IMR-90 (cell line): Measurements from ENCODE around the gene NRG4. TPM values are rescaled to one million over a fixed set of nuclear protein-coding genes. Genes with fewer than 3 reads are reported as not detected.

Source experiments
- ATAC-seq: fragments of 200-7000 bp; cut with Tn5 transposase; 2 replicates; pipeline ENCODE4 v1.9.1; 2020; ENCODE audit warnings: low read depth, mild to moderate bottlenecking, moderate library complexity
- BruUV-seq: library from RNA; stranded (reverse); fragments of 400-500 nt; replicated peaks from 2 replicates; lab custom pipeline; 2021; lab: Mats Ljungman, UMichigan
- CTCF ChIA-PET: fragments of 300-600 bp; formaldehyde crosslinking; extraction: SDS; loops from one replicate; lab custom pipeline; 2021; ENCODE audit warnings: antibody characterized with exemption; lab: Yijun Ruan, JAX
- POLR2A ChIA-PET: fragments of 300-600 bp; sonication (Branson Sonifier 250); formaldehyde crosslinking; loops from one replicate; lab custom pipeline; 2022; ENCODE audit warnings: antibody characterized with exemption; ENCODE audit not compliant: unreplicated experiment; lab: Charles Lee
- DNase-seq: peaks from one replicate; pipeline ENCODE4 v3.0.0; 2013
- H2AFZ ChIP-seq: replicated peaks from 2 replicates; pipeline ENCODE3; 2013; ENCODE audit warnings: low read length, mild to moderate bottlenecking; ENCODE audit not compliant: poor library complexity
- H2AK5ac ChIP-seq: 2 replicates; pipeline ENCODE4 v1.6.1; 2013; ENCODE audit warnings: low read depth, low read length, inconsistent platforms
- H2AK9ac ChIP-seq: replicated peaks from 2 replicates; pipeline ENCODE3; 2013; ENCODE audit warnings: mild to moderate bottlenecking, low read depth, low read length, moderate library complexity; ENCODE audit not compliant: poor library complexity
- H2BK120ac ChIP-seq: 2 replicates; pipeline ENCODE4 v1.6.1; 2013; ENCODE audit warnings: low read depth, low read length, inconsistent platforms
- H2BK15ac ChIP-seq: 3 replicates; pipeline ENCODE4 v1.6.1; 2013; ENCODE audit warnings: low read depth, low read length, inconsistent platforms
- H2BK20ac ChIP-seq: 2 replicates; pipeline ENCODE4 v1.6.1; 2013; ENCODE audit warnings: low read depth, mild to moderate bottlenecking, inconsistent platforms, low read length, moderate library complexity
- H2BK5ac ChIP-seq: 2 replicates; pipeline ENCODE4 v1.6.1; 2013; ENCODE audit warnings: mild to moderate bottlenecking, low read depth, low read length, inconsistent platforms; ENCODE audit not compliant: poor library complexity, severe bottlenecking
- H3K14ac ChIP-seq: replicated peaks from 2 replicates; pipeline ENCODE4 v1.6.1; 2013; ENCODE audit warnings: low read depth, low read length, inconsistent platforms
- H3K18ac ChIP-seq: 2 replicates; pipeline ENCODE4 v1.6.1; 2013; ENCODE audit warnings: low read depth, low read length, control low read depth
- H3K23ac ChIP-seq: 2 replicates; pipeline ENCODE4 v1.6.1; 2013; ENCODE audit warnings: low read depth, low read length, inconsistent platforms
- H3K27ac ChIP-seq: 2 replicates; pipeline ENCODE4 v1.5.1; 2013; ENCODE audit warnings: mild to moderate bottlenecking, control low read depth, low read length; ENCODE audit not compliant: insufficient read depth
- H3K27me3 ChIP-seq: 2 replicates; pipeline ENCODE4 v1.6.1; 2013; ENCODE audit warnings: low read length; ENCODE audit not compliant: control insufficient read depth, insufficient read depth
- H3K36me3 ChIP-seq: 2 replicates; pipeline ENCODE4 v1.6.1; 2013; ENCODE audit warnings: low read length, mixed read lengths; ENCODE audit not compliant: control insufficient read depth, insufficient read depth
- H3K4ac ChIP-seq: 2 replicates; pipeline ENCODE4 v1.6.1; 2013; ENCODE audit warnings: low read depth, low read length, inconsistent platforms
- H3K4me1 ChIP-seq: 2 replicates; pipeline ENCODE4 v1.6.1; 2013; ENCODE audit warnings: low read length, mixed read lengths; ENCODE audit not compliant: control insufficient read depth, insufficient read depth
- H3K4me2 ChIP-seq: 2 replicates; pipeline ENCODE4 v1.6.1; 2013; ENCODE audit warnings: low read depth, mild to moderate bottlenecking, control low read depth, low read length, moderate library complexity
- H3K4me3 ChIP-seq: 2 replicates; pipeline ENCODE4 v1.5.1; 2013; ENCODE audit warnings: low read depth, mild to moderate bottlenecking, control low read depth, low read length, moderate library complexity; ENCODE audit not compliant: insufficient read depth
- H3K56ac ChIP-seq: 2 replicates; pipeline ENCODE4 v1.6.1; 2013; ENCODE audit warnings: low read length, inconsistent platforms; ENCODE audit not compliant: insufficient read depth; ENCODE audit errors: extremely low read depth
- H3K79me1 ChIP-seq, 2 experiments: 2 replicates each; pipeline ENCODE4 v1.6.1; 2013; ENCODE audit warnings: low read length in 2 of 2, inconsistent platforms in 1 of 2, low read depth in 1 of 2
- H3K9ac ChIP-seq: 2 replicates; pipeline ENCODE4 v1.6.1; 2013; ENCODE audit warnings: low read depth, low read length, control low read depth
- H3K9me1 ChIP-seq: 2 replicates; pipeline ENCODE4 v1.6.1; 2013; ENCODE audit warnings: low read length, inconsistent platforms; ENCODE audit not compliant: insufficient read depth
- H3K9me3 ChIP-seq: 2 replicates; pipeline ENCODE4 v1.6.1; 2013; ENCODE audit warnings: low read length; ENCODE audit not compliant: control insufficient read depth, insufficient read depth
- H4K20me1 ChIP-seq: 2 replicates; pipeline ENCODE4 v1.6.1; 2013; ENCODE audit warnings: low read length, inconsistent platforms; ENCODE audit not compliant: insufficient read depth
- H4K5ac ChIP-seq: 2 replicates; pipeline ENCODE4 v1.6.1; 2013; ENCODE audit warnings: mild to moderate bottlenecking, low read depth, low read length, control low read depth
- H4K8ac ChIP-seq, 2 experiments: 2 replicates each; pipeline ENCODE4 v1.6.1; 2013; ENCODE audit warnings: low read depth in 2 of 2, low read length in 2 of 2, control low read depth in 1 of 2, inconsistent platforms in 1 of 2
- H4K91ac ChIP-seq: 2 replicates; pipeline ENCODE4 v1.6.1; 2013; ENCODE audit warnings: low read depth, low read length, inconsistent platforms; ENCODE audit not compliant: insufficient read depth
- BHLHE40 ChIP-seq: fragments of 150-350 bp; IDR thresholded peaks from 2 replicates; pipeline ENCODE4 v1.6.1; 2016; ENCODE audit warnings: mild to moderate bottlenecking, low read depth, low read length
- CEBPB ChIP-seq: IDR thresholded peaks from 2 replicates; pipeline ENCODE4 v1.6.1; 2012; ENCODE audit warnings: low read depth, low read length, improper control_type of control experiment
- CHD1 ChIP-seq: IDR thresholded peaks from 2 replicates; pipeline ENCODE4 v1.6.1; 2012; ENCODE audit warnings: low read depth, low read length, improper control_type of control experiment
- ELK1 ChIP-seq: fragments of 150-350 bp; IDR thresholded peaks from 2 replicates; pipeline ENCODE4 v1.6.1; 2016; ENCODE audit warnings: low read depth, mild to moderate bottlenecking, low read length, moderate library complexity, borderline replicate concordance
- FOS ChIP-seq: fragments of 150-350 bp; IDR thresholded peaks from 2 replicates; pipeline ENCODE4 v1.6.1; 2016; ENCODE audit warnings: low read depth, low read length
- MAFK ChIP-seq: IDR thresholded peaks from 2 replicates; pipeline ENCODE4 v1.6.1; 2012; ENCODE audit warnings: low read depth, low read length, improper control_type of control experiment
- MAZ ChIP-seq: IDR thresholded peaks from 2 replicates; pipeline ENCODE4 v1.6.1; 2012; ENCODE audit warnings: low read depth, mild to moderate bottlenecking, low read length, improper control_type of control experiment, moderate library complexity, borderline replicate concordance
- MXI1 ChIP-seq: IDR thresholded peaks from 2 replicates; pipeline ENCODE4 v1.6.1; 2012; ENCODE audit warnings: low read depth, mild to moderate bottlenecking, low read length, moderate library complexity, borderline replicate concordance
- NFE2L2 ChIP-seq: fragments of 150-350 bp; IDR thresholded peaks from 2 replicates; pipeline ENCODE4 v1.6.1; 2016; ENCODE audit warnings: low read depth, mild to moderate bottlenecking, low read length
- POLR2A ChIP-seq: IDR thresholded peaks from 2 replicates; pipeline ENCODE4 v1.6.1; 2012; ENCODE audit warnings: mild to moderate bottlenecking, low read depth, low read length
- RAD21 ChIP-seq: IDR thresholded peaks from 2 replicates; pipeline ENCODE4 v1.6.1; 2012; ENCODE audit warnings: low read length, improper control_type of control experiment
- RCOR1 ChIP-seq: IDR thresholded peaks from 2 replicates; pipeline ENCODE4 v1.6.1; 2012; ENCODE audit warnings: mild to moderate bottlenecking, low read length, improper control_type of control experiment; ENCODE audit not compliant: insufficient replicate concordance
- RFX5 ChIP-seq: IDR thresholded peaks from 2 replicates; pipeline ENCODE4 v1.8.0; 2012; ENCODE audit warnings: low read depth, mild to moderate bottlenecking, low read length, moderate library complexity
- SMC3 ChIP-seq: fragments of 150-350 bp; IDR thresholded peaks from 2 replicates; pipeline ENCODE4 v1.6.1; 2016; ENCODE audit warnings: low read depth, mild to moderate bottlenecking, antibody characterized with exemption, low read length, moderate library complexity
- USF2 ChIP-seq: fragments of 150-350 bp; IDR thresholded peaks from 2 replicates; pipeline ENCODE4 v1.6.1; 2017; ENCODE audit warnings: mild to moderate bottlenecking, antibody characterized with exemption, low read length, low read depth
- WGBS, 2 experiments: methylation state at CpG; one replicate each; pipeline versions ENCODE4 v1.1.5 to v1.1.7; 2013; ENCODE audit warnings: missing lambda C conversion rate in 2 of 2; ENCODE audit not compliant: insufficient read length in 1 of 2; ENCODE audit errors: extremely low coverage in 2 of 2; 5-methylcytosine and 5-hydroxymethylcytosine counted together
- dilution Hi-C: fragments of 300-500 bp; cut with HindIII; formaldehyde crosslinking; loops from one replicate; pipeline ENCODE4 v1.14.3; 2018; ENCODE audit warnings: low sequenced_read_pairs; ENCODE audit not compliant: unreplicated experiment
- in situ Hi-C: fragments of 300-500 bp; cut with MboI; formaldehyde crosslinking; loops from 3 replicates; pipeline ENCODE4 v1.14.3; 2019; ENCODE audit warnings: low sequenced_read_pairs, inconsistent platforms, mixed read lengths
- intact Hi-C: fragments of 100-400 bp; cut with micrococcal nuclease; formaldehyde crosslinking; loops from 2 replicates; pipeline ENCODE4 v1.10.0; 2022
- polyA plus RNA-seq, 3 experiments: library from polyadenylated mRNA; depleted of rRNA; stranded (reverse); fragments of >200 nt; gene quantifications; 2 replicates each; pipeline ENCODE4 v1.2.3, GENCODE V29; 2012; ENCODE audit warnings: low replicate concordance in 1 of 3
- total RNA-seq: library from RNA; depleted of rRNA; stranded (reverse); fragments of >200 nt; gene quantifications from 2 replicates; pipeline ENCODE4 v1.2.3, GENCODE V29; 2012
- TF ChIP-seq, protein P1 (sequence below): conservative IDR thresholded peaks from 2 replicates; pipeline ENCODE4 v1.5.1; 2012; ENCODE audit warnings: mild to moderate bottlenecking, low read depth, low read length, improper control_type of control experiment

NRG4 gene
- total and polyA plus RNA-seq, 2 of the 4 experiments (the other 2 are of a cell fraction), result not detected

GRCh38 chr15:75985971-75986370, 26.3 kb downstream of the NRG4 start:
- no peak overlapping the region for H3K4me2 ChIP-seq
- no peak overlapping the region for H4K8ac ChIP-seq
- no peak overlapping the region for H4K91ac ChIP-seq
- no peak overlapping the region for H2BK20ac ChIP-seq
- no peaks in the 10 kb centered on the region for H3K36me3 ChIP-seq
- H3K9ac ChIP-seq, result no peak overlapping the region
- no peak overlapping the region for H2BK5ac ChIP-seq
- H3K4me3 ChIP-seq, result no peak overlapping the region
- H4K5ac ChIP-seq, result no peak overlapping the region
- no peaks in the 10 kb centered on the region for H3K79me1 ChIP-seq
- no peaks in the 10 kb centered on the region for H3K9me1 ChIP-seq
- no peak for TF ChIP-seq SMC3
- no peak for TF ChIP-seq FOS
- no peak for TF ChIP-seq ELK1
- no peak for TF ChIP-seq NFE2L2
- no peak for TF ChIP-seq MAFK
- no peak for TF ChIP-seq MAZ
- no peak for TF ChIP-seq CHD1
- TF ChIP-seq BHLHE40, result no peak
- no peak for TF ChIP-seq MXI1
- no peak for TF ChIP-seq RAD21
- no peak for TF ChIP-seq RFX5
- TF ChIP-seq, protein P1, sequence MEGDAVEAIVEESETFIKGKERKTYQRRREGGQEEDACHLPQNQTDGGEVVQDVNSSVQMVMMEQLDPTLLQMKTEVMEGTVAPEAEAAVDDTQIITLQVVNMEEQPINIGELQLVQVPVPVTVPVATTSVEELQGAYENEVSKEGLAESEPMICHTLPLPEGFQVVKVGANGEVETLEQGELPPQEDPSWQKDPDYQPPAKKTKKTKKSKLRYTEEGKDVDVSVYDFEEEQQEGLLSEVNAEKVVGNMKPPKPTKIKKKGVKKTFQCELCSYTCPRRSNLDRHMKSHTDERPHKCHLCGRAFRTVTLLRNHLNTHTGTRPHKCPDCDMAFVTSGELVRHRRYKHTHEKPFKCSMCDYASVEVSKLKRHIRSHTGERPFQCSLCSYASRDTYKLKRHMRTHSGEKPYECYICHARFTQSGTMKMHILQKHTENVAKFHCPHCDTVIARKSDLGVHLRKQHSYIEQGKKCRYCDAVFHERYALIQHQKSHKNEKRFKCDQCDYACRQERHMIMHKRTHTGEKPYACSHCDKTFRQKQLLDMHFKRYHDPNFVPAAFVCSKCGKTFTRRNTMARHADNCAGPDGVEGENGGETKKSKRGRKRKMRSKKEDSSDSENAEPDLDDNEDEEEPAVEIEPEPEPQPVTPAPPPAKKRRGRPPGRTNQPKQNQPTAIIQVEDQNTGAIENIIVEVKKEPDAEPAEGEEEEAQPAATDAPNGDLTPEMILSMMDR, result no peak
- TF ChIP-seq USF2, result no peak
- TF ChIP-seq POLR2A, result no peak
- no peak for TF ChIP-seq RCOR1
- no peak for TF ChIP-seq CEBPB
- H3K14ac ChIP-seq, result no peak overlapping the region
- peaks cover 12% of the 10 kb centered on the region for H3K27me3 ChIP-seq
- no peak overlapping the region for H2BK15ac ChIP-seq
- no CpG with 5 or more reads among the region's 1 CpG for WGBS, 2 experiments
- H2AFZ ChIP-seq, result no peak overlapping the region
- H2AK5ac ChIP-seq, result no peak overlapping the region
- no peak for DNase-seq
- H3K4me1 ChIP-seq, result no peaks in the 10 kb centered on the region
- H2AK9ac ChIP-seq, result no peak overlapping the region
- H3K23ac ChIP-seq, result no peak overlapping the region
- no peaks in the 10 kb centered on the region for H4K20me1 ChIP-seq
- intact Hi-C loops, result no loop called here
- H3K56ac ChIP-seq, result no peak overlapping the region
- no peak overlapping the region for H3K18ac ChIP-seq
- ATAC-seq, result no peak
- ChIA-PET POLR2A (no interaction called here), CTCF (no interaction called here)
- no TSS peak for BruUV-seq
- H3K27ac ChIP-seq, result no peak overlapping the region
- H2BK120ac ChIP-seq, result no peak overlapping the region
- in situ Hi-C loops, result no loop called here
- no peak overlapping the region for H3K4ac ChIP-seq
- H3K9me3 ChIP-seq, result no peaks in the 10 kb centered on the region
- dilution Hi-C loops, result no loop called here
